Measurements from ENCODE around the gene PNPT1. TPM values are rescaled to one million over a fixed set of nuclear protein-coding genes. Genes with fewer than 3 reads are reported as not detected.

The PNPT1 gene
- total and polyA plus RNA-seq, 2 of the 13 experiments (the other 11 are each of a cell fraction or from before 2014, with no cell fraction given): 23.4 to 61.0 TPM

DNA sequence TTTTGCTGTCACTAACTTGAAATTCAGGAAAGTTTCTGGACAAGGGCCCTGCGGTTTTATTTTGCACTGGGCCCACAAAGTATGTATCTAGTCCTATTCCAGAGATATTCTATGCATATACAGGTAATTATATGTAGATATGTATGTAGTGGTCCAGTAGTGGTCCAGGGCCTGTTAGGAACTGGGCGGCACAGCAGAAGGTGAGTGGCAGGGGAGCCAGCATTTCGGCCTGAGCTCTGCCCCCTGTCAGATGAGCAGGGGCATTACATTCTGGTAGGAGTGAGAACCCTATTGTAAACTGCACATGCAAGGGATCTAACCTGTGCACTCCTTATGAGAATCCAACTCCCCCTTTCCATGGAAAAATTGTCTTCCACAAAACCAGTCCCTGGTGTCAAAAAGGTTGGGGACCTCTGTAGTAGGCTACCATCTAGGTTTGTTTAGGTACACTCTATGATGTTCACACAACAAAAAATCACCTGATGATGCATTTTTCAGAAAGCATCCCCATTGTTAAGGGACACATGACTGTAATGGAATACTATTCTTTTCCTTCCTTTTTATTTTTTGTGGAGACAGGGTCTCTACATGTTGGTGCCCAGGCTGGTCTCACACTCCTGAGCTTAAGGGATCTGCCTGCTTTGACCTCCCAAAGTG is 73.4 kb downstream of the PNPT1 start (continued):
- TF ChIP-seq, protein P1, sequence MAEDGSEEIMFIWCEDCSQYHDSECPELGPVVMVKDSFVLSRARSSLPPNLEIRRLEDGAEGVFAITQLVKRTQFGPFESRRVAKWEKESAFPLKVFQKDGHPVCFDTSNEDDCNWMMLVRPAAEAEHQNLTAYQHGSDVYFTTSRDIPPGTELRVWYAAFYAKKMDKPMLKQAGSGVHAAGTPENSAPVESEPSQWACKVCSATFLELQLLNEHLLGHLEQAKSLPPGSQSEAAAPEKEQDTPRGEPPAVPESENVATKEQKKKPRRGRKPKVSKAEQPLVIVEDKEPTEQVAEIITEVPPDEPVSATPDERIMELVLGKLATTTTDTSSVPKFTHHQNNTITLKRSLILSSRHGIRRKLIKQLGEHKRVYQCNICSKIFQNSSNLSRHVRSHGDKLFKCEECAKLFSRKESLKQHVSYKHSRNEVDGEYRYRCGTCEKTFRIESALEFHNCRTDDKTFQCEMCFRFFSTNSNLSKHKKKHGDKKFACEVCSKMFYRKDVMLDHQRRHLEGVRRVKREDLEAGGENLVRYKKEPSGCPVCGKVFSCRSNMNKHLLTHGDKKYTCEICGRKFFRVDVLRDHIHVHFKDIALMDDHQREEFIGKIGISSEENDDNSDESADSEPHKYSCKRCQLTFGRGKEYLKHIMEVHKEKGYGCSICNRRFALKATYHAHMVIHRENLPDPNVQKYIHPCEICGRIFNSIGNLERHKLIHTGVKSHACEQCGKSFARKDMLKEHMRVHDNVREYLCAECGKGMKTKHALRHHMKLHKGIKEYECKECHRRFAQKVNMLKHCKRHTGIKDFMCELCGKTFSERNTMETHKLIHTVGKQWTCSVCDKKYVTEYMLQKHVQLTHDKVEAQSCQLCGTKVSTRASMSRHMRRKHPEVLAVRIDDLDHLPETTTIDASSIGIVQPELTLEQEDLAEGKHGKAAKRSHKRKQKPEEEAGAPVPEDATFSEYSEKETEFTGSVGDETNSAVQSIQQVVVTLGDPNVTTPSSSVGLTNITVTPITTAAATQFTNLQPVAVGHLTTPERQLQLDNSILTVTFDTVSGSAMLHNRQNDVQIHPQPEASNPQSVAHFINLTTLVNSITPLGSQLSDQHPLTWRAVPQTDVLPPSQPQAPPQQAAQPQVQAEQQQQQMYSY (CRISPR knock-in tag; IDR thresholded peaks at IDR 0.05): no peak
- TF ChIP-seq TCF7 (IDR thresholded peaks at IDR 0.05; ENCODE audit: low read depth) (no peak), TBX2 (CRISPR knock-in tag; IDR thresholded peaks at IDR 0.05; ENCODE audit: borderline replicate concordance) (no peak), ZBTB3 (CRISPR knock-in tag; IDR thresholded peaks at IDR 0.05; ENCODE audit: borderline replicate concordance, low read depth) (no peak), NR2F2 (IDR thresholded peaks at IDR 0.05; ENCODE audit: borderline replicate concordance, low read depth) (no peak), ARNTL (CRISPR knock-in tag; IDR thresholded peaks at IDR 0.05) (no peak), ZNF83 (CRISPR knock-in tag; IDR thresholded peaks at IDR 0.05; ENCODE audit: borderline replicate concordance) (no peak), REXO4 (CRISPR knock-in tag; IDR thresholded peaks at IDR 0.05; ENCODE audit: borderline replicate concordance) (no peak), ZNF746 (CRISPR knock-in tag; IDR thresholded peaks at IDR 0.05) (no peak), ZNF674 (CRISPR knock-in tag; IDR thresholded peaks at IDR 0.05; ENCODE audit: low read depth) (no peak), SP5 (CRISPR knock-in tag; IDR thresholded peaks at IDR 0.05; ENCODE audit: borderline replicate concordance, low read depth) (peak; percentile 37; the same call in 1 of the 2 replicates), MZF1 (CRISPR knock-in tag; IDR thresholded peaks at IDR 0.05; ENCODE audit: borderline replicate concordance) (no peak), HNRNPH1 (optimal IDR thresholded peaks at IDR 0.05; ENCODE audit: low read depth, low read length) (no peak), MAFF (IDR thresholded peaks at IDR 0.05; ENCODE audit: low read depth, low read length) (0 out of 2 replicates have a peak, but pooled peaks have one; percentile 39)
- TF ChIP-seq, protein P2, sequence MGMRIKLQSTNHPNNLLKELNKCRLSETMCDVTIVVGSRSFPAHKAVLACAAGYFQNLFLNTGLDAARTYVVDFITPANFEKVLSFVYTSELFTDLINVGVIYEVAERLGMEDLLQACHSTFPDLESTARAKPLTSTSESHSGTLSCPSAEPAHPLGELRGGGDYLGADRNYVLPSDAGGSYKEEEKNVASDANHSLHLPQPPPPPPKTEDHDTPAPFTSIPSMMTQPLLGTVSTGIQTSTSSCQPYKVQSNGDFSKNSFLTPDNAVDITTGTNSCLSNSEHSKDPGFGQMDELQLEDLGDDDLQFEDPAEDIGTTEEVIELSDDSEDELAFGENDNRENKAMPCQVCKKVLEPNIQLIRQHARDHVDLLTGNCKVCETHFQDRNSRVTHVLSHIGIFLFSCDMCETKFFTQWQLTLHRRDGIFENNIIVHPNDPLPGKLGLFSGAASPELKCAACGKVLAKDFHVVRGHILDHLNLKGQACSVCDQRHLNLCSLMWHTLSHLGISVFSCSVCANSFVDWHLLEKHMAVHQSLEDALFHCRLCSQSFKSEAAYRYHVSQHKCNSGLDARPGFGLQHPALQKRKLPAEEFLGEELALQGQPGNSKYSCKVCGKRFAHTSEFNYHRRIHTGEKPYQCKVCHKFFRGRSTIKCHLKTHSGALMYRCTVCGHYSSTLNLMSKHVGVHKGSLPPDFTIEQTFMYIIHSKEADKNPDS (CRISPR knock-in tag; IDR thresholded peaks at IDR 0.05): no peak
- TF ChIP-seq, protein P3, sequence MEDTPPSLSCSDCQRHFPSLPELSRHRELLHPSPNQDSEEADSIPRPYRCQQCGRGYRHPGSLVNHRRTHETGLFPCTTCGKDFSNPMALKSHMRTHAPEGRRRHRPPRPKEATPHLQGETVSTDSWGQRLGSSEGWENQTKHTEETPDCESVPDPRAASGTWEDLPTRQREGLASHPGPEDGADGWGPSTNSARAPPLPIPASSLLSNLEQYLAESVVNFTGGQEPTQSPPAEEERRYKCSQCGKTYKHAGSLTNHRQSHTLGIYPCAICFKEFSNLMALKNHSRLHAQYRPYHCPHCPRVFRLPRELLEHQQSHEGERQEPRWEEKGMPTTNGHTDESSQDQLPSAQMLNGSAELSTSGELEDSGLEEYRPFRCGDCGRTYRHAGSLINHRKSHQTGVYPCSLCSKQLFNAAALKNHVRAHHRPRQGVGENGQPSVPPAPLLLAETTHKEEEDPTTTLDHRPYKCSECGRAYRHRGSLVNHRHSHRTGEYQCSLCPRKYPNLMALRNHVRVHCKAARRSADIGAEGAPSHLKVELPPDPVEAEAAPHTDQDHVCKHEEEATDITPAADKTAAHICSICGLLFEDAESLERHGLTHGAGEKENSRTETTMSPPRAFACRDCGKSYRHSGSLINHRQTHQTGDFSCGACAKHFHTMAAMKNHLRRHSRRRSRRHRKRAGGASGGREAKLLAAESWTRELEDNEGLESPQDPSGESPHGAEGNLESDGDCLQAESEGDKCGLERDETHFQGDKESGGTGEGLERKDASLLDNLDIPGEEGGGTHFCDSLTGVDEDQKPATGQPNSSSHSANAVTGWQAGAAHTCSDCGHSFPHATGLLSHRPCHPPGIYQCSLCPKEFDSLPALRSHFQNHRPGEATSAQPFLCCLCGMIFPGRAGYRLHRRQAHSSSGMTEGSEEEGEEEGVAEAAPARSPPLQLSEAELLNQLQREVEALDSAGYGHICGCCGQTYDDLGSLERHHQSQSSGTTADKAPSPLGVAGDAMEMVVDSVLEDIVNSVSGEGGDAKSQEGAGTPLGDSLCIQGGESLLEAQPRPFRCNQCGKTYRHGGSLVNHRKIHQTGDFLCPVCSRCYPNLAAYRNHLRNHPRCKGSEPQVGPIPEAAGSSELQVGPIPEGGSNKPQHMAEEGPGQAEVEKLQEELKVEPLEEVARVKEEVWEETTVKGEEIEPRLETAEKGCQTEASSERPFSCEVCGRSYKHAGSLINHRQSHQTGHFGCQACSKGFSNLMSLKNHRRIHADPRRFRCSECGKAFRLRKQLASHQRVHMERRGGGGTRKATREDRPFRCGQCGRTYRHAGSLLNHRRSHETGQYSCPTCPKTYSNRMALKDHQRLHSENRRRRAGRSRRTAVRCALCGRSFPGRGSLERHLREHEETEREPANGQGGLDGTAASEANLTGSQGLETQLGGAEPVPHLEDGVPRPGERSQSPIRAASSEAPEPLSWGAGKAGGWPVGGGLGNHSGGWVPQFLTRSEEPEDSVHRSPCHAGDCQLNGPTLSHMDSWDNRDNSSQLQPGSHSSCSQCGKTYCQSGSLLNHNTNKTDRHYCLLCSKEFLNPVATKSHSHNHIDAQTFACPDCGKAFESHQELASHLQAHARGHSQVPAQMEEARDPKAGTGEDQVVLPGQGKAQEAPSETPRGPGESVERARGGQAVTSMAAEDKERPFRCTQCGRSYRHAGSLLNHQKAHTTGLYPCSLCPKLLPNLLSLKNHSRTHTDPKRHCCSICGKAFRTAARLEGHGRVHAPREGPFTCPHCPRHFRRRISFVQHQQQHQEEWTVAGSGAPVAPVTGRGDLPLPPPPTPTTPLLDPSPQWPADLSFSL (CRISPR knock-in tag; IDR thresholded peaks at IDR 0.05): no peak
- TF ChIP-seq, protein P4, sequence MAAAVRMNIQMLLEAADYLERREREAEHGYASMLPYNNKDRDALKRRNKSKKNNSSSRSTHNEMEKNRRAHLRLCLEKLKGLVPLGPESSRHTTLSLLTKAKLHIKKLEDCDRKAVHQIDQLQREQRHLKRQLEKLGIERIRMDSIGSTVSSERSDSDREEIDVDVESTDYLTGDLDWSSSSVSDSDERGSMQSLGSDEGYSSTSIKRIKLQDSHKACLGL (CRISPR knock-in tag; IDR thresholded peaks at IDR 0.05): no peak
